ENCODE measurements around the gene ZMPSTE24. TPM values are rescaled to one million over a fixed set of nuclear protein-coding genes. Genes with fewer than 3 reads are reported as not detected.

The ZMPSTE24 gene
- total RNA-seq, 1 donor from 2014 or later, result 49.6 TPM

- peaks cover 20% of the 10 kb centered on the region for H3K36me3 Mint-ChIP-seq (ENCODE audit: low read depth)
- no peaks in the 10 kb centered on the region for H3K9me3 Mint-ChIP-seq (ENCODE audit: low read depth)
- no peaks in the 10 kb centered on the region for H3K27me3 Mint-ChIP-seq (ENCODE audit: low read depth)
- DNase-seq (ENCODE audit: low spot score), result no peak
- TF ChIP-seq CTCF (IDR thresholded peaks at IDR 0.05), result no peak
- H3K4me1 Mint-ChIP-seq (ENCODE audit: low read depth), result peaks cover 36% of the 10 kb centered on the region
- no peak overlapping the region for H3K4me3 Mint-ChIP-seq (ENCODE audit: unreplicated experiment)
- peak overlapping the region; percentile 74 for H3K27ac Mint-ChIP-seq (ENCODE audit: unreplicated experiment)
Observed at GRCh38 chr1:40241362-40241761, 16.7 kb upstream of the ZMPSTE24 start.

GRCh38 chr1:40243351-40243750, 14.7 kb upstream of the ZMPSTE24 start:
- Mint-ChIP-seq H3K27me3 (ENCODE audit: low read depth) (no peaks in the 10 kb centered on the region), H3K27ac (ENCODE audit: unreplicated experiment) (peak overlapping the region; percentile 32), H3K4me3 (ENCODE audit: unreplicated experiment) (no peak overlapping the region), H3K9me3 (ENCODE audit: low read depth) (no peaks in the 10 kb centered on the region), H3K36me3 (ENCODE audit: low read depth) (peaks cover 5% of the 10 kb centered on the region), H3K4me1 (ENCODE audit: low read depth) (peaks cover 36% of the 10 kb centered on the region)
- DNase-seq (ENCODE audit: low spot score), result no peak
- no peak for TF ChIP-seq CTCF (IDR thresholded peaks at IDR 0.05)

- no peak for DNase-seq (ENCODE audit: low spot score)
- H3K9me3 Mint-ChIP-seq (ENCODE audit: low read depth), result no peaks in the 10 kb centered on the region
- H3K27ac Mint-ChIP-seq (ENCODE audit: unreplicated experiment), result no peak overlapping the region
- H3K4me3 Mint-ChIP-seq (ENCODE audit: unreplicated experiment), result no peak overlapping the region
- H3K4me1 Mint-ChIP-seq (ENCODE audit: low read depth), result peaks cover 35% of the 10 kb centered on the region
- H3K36me3 Mint-ChIP-seq (ENCODE audit: low read depth), result peaks cover 4% of the 10 kb centered on the region
- no peak for TF ChIP-seq CTCF (IDR thresholded peaks at IDR 0.05)
- no peaks in the 10 kb centered on the region for H3K27me3 Mint-ChIP-seq (ENCODE audit: low read depth)
Observed at GRCh38 chr1:40244138-40244744, 13.8 kb upstream of the ZMPSTE24 start.

DNA sequence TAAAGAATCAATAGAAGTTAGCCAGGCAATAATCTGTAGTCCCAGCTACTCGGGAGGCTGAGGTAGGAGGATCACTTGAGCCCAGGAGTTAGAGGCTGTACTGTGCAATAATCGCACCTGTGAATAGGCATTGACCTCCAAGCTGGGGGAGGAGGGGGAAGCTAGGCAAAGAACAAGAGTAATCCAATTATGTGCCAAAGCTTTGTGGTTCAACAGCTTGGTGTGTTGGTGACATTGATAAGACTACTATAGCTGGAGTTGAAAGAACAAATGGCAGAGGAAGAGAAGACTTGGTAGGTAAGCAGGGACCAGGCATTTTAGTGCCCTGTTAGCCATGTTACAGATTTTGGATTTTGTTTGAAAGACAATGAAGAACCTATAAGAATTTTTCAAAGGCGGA, 12.3 kb upstream of the ZMPSTE24 start:
- TF ChIP-seq CTCF (IDR thresholded peaks at IDR 0.05), result no peak
- H3K9me3 Mint-ChIP-seq (ENCODE audit: low read depth), result no peaks in the 10 kb centered on the region
- H3K4me3 Mint-ChIP-seq (ENCODE audit: unreplicated experiment), result no peak overlapping the region
- peaks cover 2% of the 10 kb centered on the region for H3K36me3 Mint-ChIP-seq (ENCODE audit: low read depth)
- no peak for DNase-seq (ENCODE audit: low spot score)
- H3K27ac Mint-ChIP-seq (ENCODE audit: unreplicated experiment), result no peak overlapping the region
- peaks cover 30% of the 10 kb centered on the region for H3K4me1 Mint-ChIP-seq (ENCODE audit: low read depth)
- H3K27me3 Mint-ChIP-seq (ENCODE audit: low read depth), result no peaks in the 10 kb centered on the region

DNA sequence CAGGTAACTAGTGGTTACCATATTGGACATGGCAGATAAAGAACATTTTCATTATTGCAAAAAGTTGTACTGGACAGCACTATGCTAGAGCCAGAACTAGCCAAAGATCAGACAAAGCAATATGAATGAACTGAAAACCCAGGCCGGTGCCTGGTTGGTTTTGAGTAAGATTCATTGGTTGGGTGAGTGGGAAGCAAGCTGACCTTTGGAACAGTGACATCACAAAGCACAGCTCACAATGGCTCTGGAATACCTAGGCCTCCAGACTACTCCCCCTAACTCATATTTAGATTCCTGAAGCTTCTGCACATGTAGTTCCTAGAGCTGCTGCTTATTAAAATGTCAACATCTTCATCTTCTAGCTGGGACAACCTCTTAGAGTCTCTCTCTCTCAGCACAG, 10.4 kb upstream of the ZMPSTE24 start, which contains the start of gene TMCO2:
TSS of gene TMCO2 (plus strand) at position 283 of the 400 bp plus-strand sequence. CDS start at position 340, 57 bp downstream.
- Mint-ChIP-seq H3K36me3 (ENCODE audit: low read depth) (no peaks in the 10 kb centered on the region), H3K4me1 (ENCODE audit: low read depth) (peaks cover 15% of the 10 kb centered on the region), H3K27ac (ENCODE audit: unreplicated experiment) (no peak within 1 kb of the TSS), H3K9me3 (ENCODE audit: low read depth) (no peaks in the 10 kb centered on the region), H3K4me3 (ENCODE audit: unreplicated experiment) (no peak within 1 kb of the TSS), H3K27me3 (ENCODE audit: low read depth) (no peaks in the 10 kb centered on the region)
- no peak for DNase-seq (ENCODE audit: low spot score)
- no peak for TF ChIP-seq CTCF (IDR thresholded peaks at IDR 0.05)
